Activated CD8-positive, alpha-beta memory T cell treated with anti-CD3 and anti-CD28 coated beads, Interleukin-2, amount 10 ng/mL, durations not matched to agents 7 days and 5 days (primary cell): Measurements from ENCODE around the gene FBXL5. TPM values are rescaled to one million over a fixed set of nuclear protein-coding genes. Genes with fewer than 3 reads are reported as not detected.
A peak's percentile ranks its signal among the peaks of the same experiment; 100 is the strongest.

ENCODE experiments used
- ATAC-seq: fragments of 150-1000 bp; cut with Tn5 transposase; one replicate; pipeline ENCODE4 v1.10.0; 2021; ENCODE audit warnings: moderate library complexity
- CTCF ChIA-PET: fragments of 350-600 bp; sonication (Branson Sonifier 250); formaldehyde crosslinking; loops from one replicate; lab custom pipeline; 2021; ENCODE audit warnings: antibody characterized with exemption; lab: Charles Lee
- DNase-seq: peaks from one replicate; pipeline ENCODE4 v3.0.0-alpha.2; 2020
- H3K27ac Mint-ChIP-seq: one replicate; pipeline ENCODE4 v1.8.0; 2021; ENCODE audit warnings: mild to moderate bottlenecking, mixed read lengths
- H3K27me3 Mint-ChIP-seq: one replicate; pipeline ENCODE4 v1.8.0; 2021; ENCODE audit warnings: mixed read lengths
- H3K36me3 Mint-ChIP-seq: one replicate; pipeline ENCODE4 v1.8.0; 2021; ENCODE audit warnings: mild to moderate bottlenecking, mixed read lengths
- H3K4me1 Mint-ChIP-seq: one replicate; pipeline ENCODE4 v1.8.0; 2021; ENCODE audit warnings: mixed read lengths
- H3K4me3 Mint-ChIP-seq: one replicate; pipeline ENCODE4 v1.8.0; 2021; ENCODE audit warnings: mild to moderate bottlenecking, moderate library complexity, mixed read lengths
- H3K9me3 Mint-ChIP-seq: one replicate; pipeline ENCODE4 v1.8.0; 2022; ENCODE audit warnings: low read depth, mixed read lengths
- total RNA-seq, 2 experiments: library from RNA; stranded (reverse); gene quantifications; one replicate each; pipeline ENCODE4 v1.2.3, GENCODE V29; 2021

The FBXL5 gene
- total RNA-seq, 2 experiments from 2014 or later, result 37.0 to 51.8 TPM

DNA sequence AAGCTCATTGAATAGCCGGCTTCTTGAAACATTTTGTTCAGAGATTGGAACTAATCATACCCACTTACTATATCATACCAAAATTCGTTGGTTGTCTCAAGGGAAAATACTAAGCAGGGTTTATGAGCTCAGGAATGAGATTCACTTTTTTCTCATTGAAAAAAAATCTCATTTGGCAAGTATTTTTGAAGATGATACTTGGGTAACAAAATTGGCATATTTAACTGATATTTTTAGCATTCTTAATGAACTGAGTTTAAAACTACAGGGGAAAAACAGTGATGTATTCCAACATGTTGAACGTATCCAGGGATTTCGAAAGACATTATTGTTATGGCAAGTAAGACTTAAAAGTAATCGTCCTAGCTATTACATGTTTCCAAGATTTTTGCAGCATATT is 32.9 kb upstream of the FBXL5 start:
- H3K4me1 Mint-ChIP-seq, result peaks cover 7% of the 10 kb centered on the region
- H3K27ac Mint-ChIP-seq, result no peak overlapping the region
- H3K4me3 Mint-ChIP-seq, result no peak overlapping the region
- H3K27me3 Mint-ChIP-seq, result no peaks in the 10 kb centered on the region
- no peaks in the 10 kb centered on the region for H3K9me3 Mint-ChIP-seq
- CTCF ChIA-PET, result interaction anchor here (0.7 kb wide), 1 partner anchor 15 kb away, joined by 3 read pairs; the partner anchor contains the start of gene BST1
- ATAC-seq (no peak), DNase-seq (no peak)
- peaks cover 25% of the 10 kb centered on the region for H3K36me3 Mint-ChIP-seq

- ATAC-seq (no peak), DNase-seq (no peak)
- CTCF ChIA-PET, result no interaction called here
- H3K9me3 Mint-ChIP-seq, result no peaks in the 10 kb centered on the region
- H3K4me1 Mint-ChIP-seq, result peaks cover 26% of the 10 kb centered on the region
- H3K27ac Mint-ChIP-seq, result no peak overlapping the region
- no peak overlapping the region for H3K4me3 Mint-ChIP-seq
- no peaks in the 10 kb centered on the region for H3K27me3 Mint-ChIP-seq
- peaks cover 36% of the 10 kb centered on the region for H3K36me3 Mint-ChIP-seq
These were observed 29.3 kb upstream of the FBXL5 start for GRCh38 chr4:15684498-15684897.

DNA sequence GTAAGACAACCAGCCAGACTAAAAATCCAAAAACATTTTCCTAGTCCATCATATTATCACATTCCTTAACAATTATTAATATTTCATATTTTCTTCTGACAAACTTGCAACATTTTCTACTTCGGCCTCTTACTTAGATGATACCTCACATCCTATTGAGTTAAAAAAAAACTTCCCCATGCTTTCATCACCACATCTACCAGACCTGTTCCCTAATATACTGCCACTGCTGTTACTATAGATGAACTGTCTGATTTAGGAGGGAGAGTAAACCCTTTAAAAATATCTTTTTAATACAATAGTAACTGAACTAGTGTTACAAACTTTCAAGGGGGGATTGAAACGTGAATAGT is 28.0 kb upstream of the FBXL5 start:
- Mint-ChIP-seq H3K27me3 (no peaks in the 10 kb centered on the region), H3K4me3 (no peak overlapping the region), H3K36me3 (peaks cover 39% of the 10 kb centered on the region), H3K4me1 (peaks cover 34% of the 10 kb centered on the region), H3K9me3 (no peaks in the 10 kb centered on the region), H3K27ac (no peak overlapping the region)
- ATAC-seq (no peak), DNase-seq (no peak)
- CTCF ChIA-PET, result interaction anchor here (2.0 kb wide), 1 partner anchor 27 kb away, joined by 9 read pairs; the partner anchor contains the start of gene FBXL5

GRCh38 chr4:15682242-15683142 is 27.3 kb upstream of the FBXL5 start:
- H3K27ac Mint-ChIP-seq, result peak overlapping the region; percentile 97
- ATAC-seq (no peak), DNase-seq (no peak)
- peaks cover 39% of the 10 kb centered on the region for H3K4me1 Mint-ChIP-seq
- H3K27me3 Mint-ChIP-seq, result no peaks in the 10 kb centered on the region
- no peaks in the 10 kb centered on the region for H3K9me3 Mint-ChIP-seq
- H3K36me3 Mint-ChIP-seq, result peaks cover 41% of the 10 kb centered on the region
- CTCF ChIA-PET, result interaction anchor here (0.9 to 2.0 kb wide), 4 partner anchors 26 to 273 kb away, joined by 3 to 9 read pairs (median 4); partner anchors contain the start of gene FBXL5
- peak overlapping the region; percentile 98 for H3K4me3 Mint-ChIP-seq

DNA sequence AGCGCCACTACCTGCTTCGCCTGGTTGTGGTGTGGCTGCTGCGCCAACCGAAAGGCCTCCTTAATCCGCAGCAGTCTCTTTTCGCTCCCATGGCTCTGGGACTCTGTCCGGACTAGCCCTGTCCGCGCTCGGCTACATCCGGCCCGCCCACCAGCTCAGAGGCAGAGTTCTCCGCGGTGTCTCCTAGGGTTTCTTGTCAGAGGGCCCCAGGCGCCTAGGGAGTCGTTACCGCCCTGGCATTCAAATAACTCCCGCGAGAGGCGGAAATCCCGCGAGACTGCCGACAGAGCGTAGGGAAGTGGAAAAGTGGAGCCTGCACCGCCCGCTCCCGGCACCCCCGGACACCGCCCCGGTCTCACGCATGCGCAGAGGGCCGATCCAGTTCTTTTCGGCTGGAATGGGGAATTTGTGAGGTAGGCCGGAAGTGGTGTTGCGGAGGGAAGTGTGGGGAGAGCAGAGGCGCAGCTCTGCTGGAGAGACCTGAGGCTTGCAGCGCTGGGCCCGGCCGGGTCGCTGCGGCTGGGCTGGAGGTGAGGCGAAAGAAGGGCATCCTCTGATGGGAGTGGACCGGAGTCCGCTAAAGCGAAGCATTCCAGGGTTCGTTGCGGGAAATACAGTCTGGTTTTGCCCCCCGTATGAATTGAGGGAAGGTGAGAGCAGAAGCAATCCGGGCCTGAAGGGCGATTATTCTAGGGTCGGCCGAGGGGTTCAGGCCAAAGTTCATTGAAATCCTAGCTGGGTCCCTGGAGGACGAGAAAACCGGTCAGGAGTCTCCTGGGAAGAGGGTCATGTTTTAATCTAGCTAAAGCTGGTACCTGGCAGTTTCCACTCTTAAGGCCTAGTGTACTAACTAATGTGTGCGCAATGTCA is 26.4 kb upstream of the FBXL5 start, which contains the start of gene FAM200B:
Gene FAM200B (plus strand): TSS at position 456 of the 870 bp plus-strand sequence. CDS start 5,151 bp downstream, outside the sequence.
- DNase-seq, result peak; percentile 99
- peaks cover 38% of the 10 kb centered on the region for H3K36me3 Mint-ChIP-seq

DNA sequence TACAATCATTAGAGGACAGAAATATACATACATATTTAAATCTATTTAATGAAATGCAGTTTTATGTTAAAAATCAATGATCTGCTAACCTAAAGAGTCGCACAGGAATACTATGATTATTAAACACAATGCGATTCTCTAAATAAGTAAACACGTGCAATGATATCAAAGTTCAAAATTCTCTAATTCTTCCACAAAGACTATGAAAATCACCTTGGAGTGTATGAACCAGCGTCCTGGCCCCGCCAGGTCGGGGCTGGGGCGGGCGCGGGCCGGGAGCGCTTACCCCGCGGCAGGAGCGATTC is 25.9 kb upstream of the FBXL5 start:
- Mint-ChIP-seq H3K4me3 (peak overlapping the region; percentile 98), H3K36me3 (peaks cover 34% of the 10 kb centered on the region), H3K27ac (peak overlapping the region; percentile 97), H3K9me3 (no peaks in the 10 kb centered on the region), H3K27me3 (no peaks in the 10 kb centered on the region), H3K4me1 (peaks cover 44% of the 10 kb centered on the region)
- no peak for ATAC-seq
- DNase-seq, result no peak
- CTCF ChIA-PET, result interaction anchor here (1.0 to 1.4 kb wide), 5 partner anchors 8 to 226 kb away, joined by 3 to 5 read pairs (median 3); no protein-coding TSS in a partner anchor

More for the DNA sequence above, 26.4 kb upstream of the FBXL5 start, which contains the start of gene FAM200B:
- CTCF ChIA-PET, result interaction anchor here (0.9 to 2.0 kb wide), 6 partner anchors 9 to 274 kb away, joined by 3 to 9 read pairs (median 4); partner anchors contain the start of gene FBXL5
- H3K9me3 Mint-ChIP-seq, result no peaks in the 10 kb centered on the region
- peaks cover 42% of the 10 kb centered on the region for H3K4me1 Mint-ChIP-seq
- peak; percentile 97 for ATAC-seq
- peak within 1 kb of the TSS; percentile 97 for H3K27ac Mint-ChIP-seq
- H3K27me3 Mint-ChIP-seq, result no peaks in the 10 kb centered on the region
- H3K4me3 Mint-ChIP-seq, result peak within 1 kb of the TSS; percentile 98

DNA sequence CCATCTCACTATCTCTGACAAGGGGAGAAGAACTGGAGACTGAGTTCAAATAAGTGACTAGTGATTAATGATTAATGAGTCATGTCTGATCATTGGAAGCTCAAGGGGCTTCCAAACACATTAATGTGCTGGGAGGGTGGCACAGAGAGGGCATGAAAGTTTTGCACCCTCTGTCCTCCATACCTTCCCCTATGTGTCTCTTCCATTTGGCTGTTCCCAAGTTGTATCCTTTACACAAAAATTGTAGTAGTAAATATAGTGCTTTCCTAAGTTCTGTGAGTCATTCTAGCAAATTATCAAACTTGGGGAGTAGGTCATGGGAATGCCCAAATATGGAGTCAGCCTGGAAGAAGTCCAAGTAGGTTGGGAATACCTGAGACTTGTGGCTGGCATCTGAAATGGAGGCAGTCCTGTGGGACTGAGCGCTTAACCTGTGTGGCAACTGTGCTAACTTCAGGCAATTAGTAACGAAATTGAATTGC is 22.4 kb upstream of the FBXL5 start:
- CTCF ChIA-PET, result interaction anchor here (1.5 kb wide), 1 partner anchor 17 kb away, joined by 6 read pairs; no protein-coding TSS in a partner anchor

DNA sequence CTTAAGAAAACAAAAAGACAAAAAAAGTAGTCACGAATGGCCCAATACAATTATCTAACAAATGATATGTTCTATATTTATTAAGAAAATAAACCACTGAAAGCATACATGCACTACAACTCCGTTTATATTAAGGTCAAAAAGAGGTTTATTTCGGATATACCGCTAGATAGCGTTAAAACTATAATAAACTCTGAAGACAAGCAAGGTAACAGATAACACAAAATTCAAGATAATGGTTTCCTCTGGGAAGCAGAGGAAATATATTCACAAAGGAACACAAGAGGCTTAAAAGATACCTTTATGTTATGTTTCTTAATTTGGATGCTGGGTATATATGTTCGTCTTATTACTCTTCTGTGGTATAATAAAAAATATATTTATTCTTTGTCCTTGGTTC is 21.7 kb upstream of the FBXL5 start:
- H3K4me1 Mint-ChIP-seq, result peaks cover 29% of the 10 kb centered on the region
- H3K27me3 Mint-ChIP-seq, result no peaks in the 10 kb centered on the region
- ATAC-seq (no peak), DNase-seq (no peak)
- no peak overlapping the region for H3K27ac Mint-ChIP-seq
- H3K4me3 Mint-ChIP-seq, result no peak overlapping the region
- CTCF ChIA-PET, result interaction anchor here (1.5 kb wide), 1 partner anchor 11 kb away, joined by 3 read pairs; no protein-coding TSS in a partner anchor
- no peaks in the 10 kb centered on the region for H3K9me3 Mint-ChIP-seq
- peaks cover 32% of the 10 kb centered on the region for H3K36me3 Mint-ChIP-seq

More for the DNA sequence above, 22.4 kb upstream of the FBXL5 start:
- H3K36me3 Mint-ChIP-seq, result peaks cover 29% of the 10 kb centered on the region
- no peaks in the 10 kb centered on the region for H3K9me3 Mint-ChIP-seq
- H3K27ac Mint-ChIP-seq, result no peak overlapping the region
- H3K4me1 Mint-ChIP-seq, result peaks cover 35% of the 10 kb centered on the region
- no peak overlapping the region for H3K4me3 Mint-ChIP-seq
- ATAC-seq, result no peak
- H3K27me3 Mint-ChIP-seq, result no peaks in the 10 kb centered on the region
- no peak for DNase-seq

- Mint-ChIP-seq H3K4me1 (peaks cover 30% of the 10 kb centered on the region), H3K27me3 (no peaks in the 10 kb centered on the region), H3K4me3 (no peak overlapping the region), H3K27ac (no peak overlapping the region), H3K9me3 (no peaks in the 10 kb centered on the region), H3K36me3 (peaks cover 32% of the 10 kb centered on the region)
- no peak for ATAC-seq
- DNase-seq, result no peak
- CTCF ChIA-PET, result interaction anchor here (0.7 to 1.5 kb wide), 4 partner anchors 10 to 278 kb away, joined by 3 to 6 read pairs (median 3); no protein-coding TSS in a partner anchor
These were observed 20.9 kb upstream of the FBXL5 start for GRCh38 chr4:15676039-15676438.

DNA sequence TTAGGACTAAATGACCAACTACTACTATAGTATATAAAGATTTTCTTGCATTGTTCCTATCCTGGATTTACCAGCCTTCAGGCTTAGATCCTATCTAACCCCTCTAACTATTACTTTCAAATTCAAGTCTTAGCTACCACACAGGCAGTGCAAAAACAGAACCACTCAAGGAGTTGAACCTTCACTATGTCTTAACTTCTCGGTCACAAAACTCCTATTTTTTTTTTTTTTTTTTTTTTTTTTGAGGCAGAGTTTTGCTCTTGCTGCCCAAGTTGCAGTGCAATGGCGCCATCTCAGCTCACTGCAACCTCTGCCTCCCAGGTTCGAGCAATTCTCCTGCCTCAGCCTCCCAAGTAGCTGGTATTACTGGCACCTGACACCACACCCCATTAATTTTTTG is 20.2 kb upstream of the FBXL5 start:
- CTCF ChIA-PET, result interaction anchor here (0.7 to 0.9 kb wide), 2 partner anchors 13 to 278 kb away, joined by 3 to 6 read pairs; no protein-coding TSS in a partner anchor
- Mint-ChIP-seq H3K4me1 (peaks cover 32% of the 10 kb centered on the region), H3K27ac (no peak overlapping the region), H3K9me3 (no peaks in the 10 kb centered on the region), H3K4me3 (no peak overlapping the region), H3K36me3 (peaks cover 33% of the 10 kb centered on the region), H3K27me3 (no peaks in the 10 kb centered on the region)
- DNase-seq, result no peak
- ATAC-seq, result no peak

GRCh38 chr4:15674926-15675325 is 19.8 kb upstream of the FBXL5 start:
- DNase-seq, result no peak
- no peak for ATAC-seq
- Mint-ChIP-seq H3K4me3 (no peak overlapping the region), H3K4me1 (peaks cover 29% of the 10 kb centered on the region), H3K27me3 (no peaks in the 10 kb centered on the region), H3K9me3 (no peaks in the 10 kb centered on the region), H3K27ac (no peak overlapping the region), H3K36me3 (peaks cover 34% of the 10 kb centered on the region)
- CTCF ChIA-PET, result no interaction called here

DNA sequence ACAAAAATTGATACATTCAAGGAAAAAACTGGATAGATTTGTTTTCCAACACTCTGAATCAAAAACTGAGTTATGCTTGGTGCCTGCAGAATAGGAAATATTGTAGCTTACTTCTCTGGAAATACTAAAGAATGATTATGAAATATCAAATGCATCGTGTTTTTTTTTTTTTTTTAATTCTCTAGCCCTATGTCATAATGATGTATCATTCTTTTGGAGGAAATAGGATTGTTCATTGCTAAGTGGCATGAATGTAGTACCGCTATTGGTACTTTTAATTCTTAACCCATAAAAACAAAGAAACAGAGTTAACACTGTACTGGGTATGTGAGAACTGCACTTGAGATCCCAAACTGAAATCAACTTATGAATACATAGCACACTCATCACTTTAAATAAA is 18.9 kb upstream of the FBXL5 start:
- Mint-ChIP-seq H3K9me3 (no peaks in the 10 kb centered on the region), H3K36me3 (peaks cover 30% of the 10 kb centered on the region), H3K27me3 (no peaks in the 10 kb centered on the region), H3K27ac (no peak overlapping the region), H3K4me1 (peaks cover 21% of the 10 kb centered on the region), H3K4me3 (no peak overlapping the region)
- DNase-seq (no peak), ATAC-seq (no peak)
- CTCF ChIA-PET, result no interaction called here

GRCh38 chr4:15673337-15673736 is 18.2 kb upstream of the FBXL5 start:
- no peaks in the 10 kb centered on the region for H3K27me3 Mint-ChIP-seq
- DNase-seq, result no peak

More at GRCh38 chr4:15673337-15673736, 18.2 kb upstream of the FBXL5 start:
- Mint-ChIP-seq H3K36me3 (peaks cover 33% of the 10 kb centered on the region), H3K4me1 (peaks cover 18% of the 10 kb centered on the region), H3K9me3 (no peaks in the 10 kb centered on the region), H3K4me3 (no peak overlapping the region), H3K27ac (no peak overlapping the region)
- CTCF ChIA-PET, result interaction anchor here (1.3 kb wide), 1 partner anchor 8 kb away, joined by 3 read pairs; the partner anchor contains the start of gene FAM200B
- ATAC-seq, result no peak
